SK-N-SH treated with all-trans-retinoic acid at 6 μM for 48 hours (cell line): ENCODE measurements around the gene ETNK2.

Experiments used
- ATAC-seq: fragments of 200-7000 bp; cut with Tn5 transposase; 3 replicates; pipeline ENCODE4 v1.9.1; 2020; ENCODE audit warnings: mild to moderate bottlenecking, moderate library complexity
- BACH2 ChIP-seq: fragments of 250-450 bp; sonication (Bioruptor Pico); IDR thresholded peaks from 2 replicates; pipeline ENCODE4 v1.9.0; 2021; ENCODE audit warnings: mild to moderate bottlenecking, borderline replicate concordance
- CREB5 ChIP-seq: fragments of 250-450 bp; sonication (Bioruptor Pico); IDR thresholded peaks from 2 replicates; pipeline ENCODE4 v1.5.1; 2020; ENCODE audit warnings: low read depth, mild to moderate bottlenecking, moderate library complexity
- CSDC2 ChIP-seq: fragments of 250-450 bp; sonication (Bioruptor Pico); IDR thresholded peaks from 2 replicates; pipeline ENCODE4 v1.5.0; 2020; ENCODE audit warnings: mild to moderate bottlenecking, moderate library complexity
- CSRNP3 ChIP-seq: fragments of 250-450 bp; sonication (Bioruptor Pico); IDR thresholded peaks from 2 replicates; pipeline ENCODE4 v1.5.1; 2021; ENCODE audit warnings: mild to moderate bottlenecking, moderate library complexity
- ESRRG ChIP-seq: fragments of 250-450 bp; sonication (Bioruptor Pico); IDR thresholded peaks from 2 replicates; pipeline ENCODE4 v1.6.1; 2021; ENCODE audit warnings: mild to moderate bottlenecking
- ISL1 ChIP-seq: fragments of 250-450 bp; sonication (Bioruptor Pico); IDR thresholded peaks from 2 replicates; pipeline ENCODE4 v2.1.2; 2022; ENCODE audit warnings: mild to moderate bottlenecking, moderate library complexity
- OSR1 ChIP-seq: fragments of 250-450 bp; sonication (Bioruptor Pico); IDR thresholded peaks from 2 replicates; pipeline ENCODE4 v1.8.0; 2022; ENCODE audit warnings: moderate library complexity, mild to moderate bottlenecking, inconsistent platforms
- PATZ1 ChIP-seq: fragments of 250-450 bp; sonication (Bioruptor Pico); IDR thresholded peaks from 2 replicates; pipeline ENCODE4 v1.8.0; 2020; ENCODE audit warnings: mild to moderate bottlenecking, moderate library complexity, borderline replicate concordance
- POU6F1 ChIP-seq: fragments of 250-450 bp; sonication (Bioruptor Pico); IDR thresholded peaks from 2 replicates; pipeline ENCODE4 v1.8.0; 2021; ENCODE audit warnings: low read depth, mild to moderate bottlenecking, moderate library complexity, borderline replicate concordance
- PPARA ChIP-seq: fragments of 250-450 bp; sonication (Bioruptor Pico); IDR thresholded peaks from 2 replicates; pipeline ENCODE4 v1.5.0; 2020; ENCODE audit warnings: mild to moderate bottlenecking, borderline replicate concordance
- RARB ChIP-seq: fragments of 250-450 bp; sonication (Bioruptor Pico); IDR thresholded peaks from 2 replicates; pipeline ENCODE4 v1.8.0; 2021; ENCODE audit warnings: mild to moderate bottlenecking, moderate library complexity
- TCF4 ChIP-seq: fragments of 250-450 bp; sonication (Bioruptor Pico); IDR thresholded peaks from 2 replicates; pipeline ENCODE4 v1.8.0; 2021; ENCODE audit warnings: mild to moderate bottlenecking, moderate library complexity, borderline replicate concordance
- TOX ChIP-seq: fragments of 250-450 bp; sonication (Bioruptor Pico); IDR thresholded peaks from 2 replicates; pipeline ENCODE4 v1.8.0; 2021; ENCODE audit warnings: mild to moderate bottlenecking, moderate library complexity, borderline replicate concordance
- ZFP3 ChIP-seq: fragments of 250-450 bp; sonication (Bioruptor Pico); IDR thresholded peaks from 2 replicates; pipeline ENCODE4 v1.5.0; 2020; ENCODE audit warnings: mild to moderate bottlenecking, moderate library complexity
- ZNF565 ChIP-seq: fragments of 450-650 bp; formaldehyde crosslinking; conservative IDR thresholded peaks from 2 replicates; pipeline ENCODE4 v1.5.0; 2020; ENCODE audit warnings: low read depth, mild to moderate bottlenecking, moderate library complexity
- ZNF70 ChIP-seq: fragments of 450-650 bp; formaldehyde crosslinking; IDR thresholded peaks from 2 replicates; pipeline ENCODE4 v1.5.0; 2020; ENCODE audit warnings: mild to moderate bottlenecking, moderate library complexity
- ZNF8 ChIP-seq: fragments of 450-650 bp; formaldehyde crosslinking; IDR thresholded peaks from 2 replicates; pipeline ENCODE4 v1.5.0; 2020; ENCODE audit warnings: mild to moderate bottlenecking, moderate library complexity

ETNK2 gene

GRCh38 chr1:204176049-204176448, 24.2 kb upstream of the ETNK2 start (continued):
- TF ChIP-seq ZNF565 (CRISPR knock-in tag) (no peak), ZNF8 (CRISPR knock-in tag) (no peak), TOX (CRISPR knock-in tag) (no peak), TCF4 (no peak), POU6F1 (CRISPR knock-in tag) (no peak), ZNF70 (CRISPR knock-in tag) (no peak), RARB (CRISPR knock-in tag) (no peak), ZFP3 (CRISPR knock-in tag) (no peak)

- no peak for ATAC-seq
- TF ChIP-seq CSRNP3 (CRISPR knock-in tag) (no peak), PPARA (CRISPR knock-in tag) (no peak), TOX (CRISPR knock-in tag) (no peak), ZNF70 (CRISPR knock-in tag) (no peak), ISL1 (no peak), CREB5 (CRISPR knock-in tag) (no peak), ESRRG (CRISPR knock-in tag) (no peak), OSR1 (no peak)
Measured at GRCh38 chr1:204174958-204175357, 23.1 kb upstream of the ETNK2 start.

- TF ChIP-seq ESRRG (CRISPR knock-in tag) (no peak), PATZ1 (CRISPR knock-in tag) (no peak), POU6F1 (CRISPR knock-in tag) (no peak), BACH2 (CRISPR knock-in tag) (no peak)
- TF ChIP-seq, all 23 proteins: peak for 0
- ATAC-seq: no peak
Measured at GRCh38 chr1:204172404-204173029, 20.7 kb upstream of the ETNK2 start.

GRCh38 chr1:204171751-204172178, 19.9 kb upstream of the ETNK2 start:
- no peak for ATAC-seq
- no peak for TF ChIP-seq TOX (CRISPR knock-in tag)
- no peak for TF ChIP-seq CSDC2 (CRISPR knock-in tag)
- no peak for TF ChIP-seq BACH2 (CRISPR knock-in tag)
- no peak for TF ChIP-seq CSRNP3 (CRISPR knock-in tag)
- peak; percentile 96 for TF ChIP-seq OSR1
- TF ChIP-seq ZNF565 (CRISPR knock-in tag): no peak
